ENCODE results near the gene DNM3.
A peak's percentile ranks its signal among the peaks of the same experiment; 100 is the strongest.

Gene DNM3

GRCh38 chr1:172146141-172146850 is 305.0 kb downstream of the DNM3 start:
- no peak for DNase-seq

DNA sequence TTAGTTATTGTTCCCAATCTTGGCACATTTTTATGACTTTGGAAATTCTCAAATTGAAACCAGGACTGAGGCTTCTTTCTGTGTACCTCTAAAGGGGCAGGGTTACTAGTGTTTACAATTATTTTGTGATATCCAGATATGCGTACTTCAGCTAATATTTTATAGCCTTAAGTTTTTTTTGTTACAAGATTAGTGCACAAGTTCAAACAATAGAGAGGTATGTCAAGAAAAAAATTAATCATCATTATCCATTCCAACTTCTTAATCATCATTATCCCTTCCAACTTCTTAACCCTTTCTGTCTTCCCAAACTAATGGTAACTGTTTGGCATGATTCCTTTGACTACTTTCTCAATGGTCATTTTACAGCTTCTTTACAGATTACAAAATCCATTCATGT is 306.2 kb downstream of the DNM3 start:
- no peak for DNase-seq

DNA sequence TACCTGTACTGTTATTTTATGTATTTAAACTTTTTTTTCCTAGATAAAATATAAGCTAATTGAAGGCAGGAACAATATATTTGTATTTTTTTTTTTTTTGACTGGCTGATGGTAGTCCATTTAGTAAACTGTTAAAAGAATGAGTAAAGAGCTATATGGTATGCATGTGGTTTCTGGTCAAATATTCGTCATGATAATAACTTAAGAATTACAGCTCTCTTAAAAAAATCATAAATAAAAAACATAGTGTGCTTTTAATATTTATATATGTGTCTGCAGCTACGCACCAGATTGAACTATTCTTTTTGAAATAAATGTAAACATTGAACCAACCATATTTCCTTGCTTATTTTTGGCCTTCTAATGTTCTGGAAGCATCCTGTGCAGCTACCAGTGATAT is 306.9 kb downstream of the DNM3 start:
- DNase-seq, result no peak

DNA sequence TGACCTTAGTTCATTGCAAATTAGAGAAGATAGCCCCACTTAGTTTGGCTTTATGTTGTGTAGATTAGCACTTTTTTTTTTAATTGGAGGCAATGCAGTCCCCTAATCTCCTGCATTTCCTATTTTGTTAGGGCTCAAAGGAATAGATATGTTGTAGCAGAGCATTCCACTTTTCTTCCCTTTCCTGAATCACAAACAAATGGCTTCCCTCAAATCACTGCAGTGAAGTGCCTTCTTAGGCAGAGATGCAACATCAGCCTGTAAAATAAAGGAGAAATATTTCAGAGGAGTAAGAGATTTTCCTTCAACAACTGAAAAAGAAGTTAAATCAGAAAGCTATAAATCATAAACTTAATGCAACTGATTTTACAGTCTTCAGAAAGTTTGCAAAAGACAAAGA is 307.4 kb downstream of the DNM3 start:
- no peak for DNase-seq

- no peak for DNase-seq
Measured at GRCh38 chr1:172149346-172149745, 308.0 kb downstream of the DNM3 start.

DNA sequence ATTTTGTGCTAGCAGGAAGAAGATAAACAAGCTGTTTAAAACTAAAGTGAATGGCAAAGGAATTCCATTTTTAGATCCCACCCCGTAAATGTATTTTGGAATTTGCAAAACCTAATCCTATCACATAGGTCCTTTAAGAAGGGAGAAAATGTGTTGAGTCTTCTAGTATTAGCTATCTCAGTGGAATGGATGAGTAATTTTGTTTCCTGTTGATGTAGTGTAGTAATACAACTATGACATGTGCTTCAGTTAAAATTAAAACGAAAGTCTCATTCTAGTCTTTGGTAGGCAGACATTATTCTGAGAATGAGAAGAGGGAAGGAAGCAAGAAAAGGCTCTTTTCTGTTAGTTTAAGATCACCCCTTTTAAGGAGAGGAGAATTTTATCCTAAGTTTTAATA is 313.3 kb downstream of the DNM3 start:
- DNase-seq, result no peak

DNA sequence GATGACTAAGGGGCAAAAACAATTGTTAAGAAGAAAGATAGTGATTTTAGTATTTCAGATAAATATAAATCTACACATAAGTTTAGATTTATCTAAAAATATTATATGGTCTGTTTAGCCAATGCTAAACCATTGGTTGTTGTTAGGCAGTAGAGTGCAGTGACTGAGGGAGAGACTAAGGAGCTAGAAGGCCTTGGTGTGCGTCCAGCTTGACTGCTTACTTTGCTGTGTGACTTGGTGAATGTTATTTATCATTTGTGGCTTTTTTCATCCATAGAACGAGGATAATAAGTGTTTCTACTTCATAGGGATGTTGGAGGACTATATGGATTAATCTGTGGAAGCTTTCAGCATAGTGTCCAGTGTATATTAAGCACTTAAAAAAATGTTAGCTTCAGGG is 314.5 kb downstream of the DNM3 start:
- no peak for DNase-seq

- no peak for DNase-seq
Measured at GRCh38 chr1:172162236-172162635, 320.9 kb downstream of the DNM3 start.

DNA sequence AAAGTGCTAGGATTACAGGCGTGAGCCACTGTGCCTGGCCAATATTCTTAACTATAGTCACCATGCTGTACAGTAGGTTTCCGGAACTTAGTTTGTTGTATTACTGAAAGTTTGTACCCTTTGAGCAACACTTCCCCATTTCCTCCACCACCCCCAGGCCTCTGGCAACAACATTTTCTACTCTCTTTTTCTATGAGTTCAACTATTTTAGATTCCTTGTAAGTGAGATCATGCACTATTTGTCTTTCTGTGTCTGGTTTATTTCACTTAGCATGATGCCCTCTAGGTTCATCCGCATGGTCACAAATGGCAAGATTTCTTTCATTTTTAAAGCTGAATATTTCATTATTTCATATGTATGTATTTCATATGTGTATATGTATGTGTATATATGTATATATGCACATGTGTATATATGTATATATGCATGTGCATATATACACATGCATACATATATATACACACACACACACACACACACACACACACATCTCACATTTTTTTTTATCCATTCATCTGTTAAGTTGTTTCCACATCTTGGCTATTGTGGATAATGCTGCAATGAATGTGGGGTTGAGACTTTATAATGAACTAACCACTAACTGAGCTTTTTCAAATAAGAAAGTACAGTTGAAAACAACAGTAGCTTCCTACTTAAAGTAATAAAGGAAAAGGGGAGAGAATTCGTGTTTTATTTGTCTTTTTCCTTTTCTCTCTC is 322.4 kb downstream of the DNM3 start:
- DNase-seq, result no peak

GRCh38 chr1:172165403-172165802 is 324.1 kb downstream of the DNM3 start:
- DNase-seq, result no peak

DNA sequence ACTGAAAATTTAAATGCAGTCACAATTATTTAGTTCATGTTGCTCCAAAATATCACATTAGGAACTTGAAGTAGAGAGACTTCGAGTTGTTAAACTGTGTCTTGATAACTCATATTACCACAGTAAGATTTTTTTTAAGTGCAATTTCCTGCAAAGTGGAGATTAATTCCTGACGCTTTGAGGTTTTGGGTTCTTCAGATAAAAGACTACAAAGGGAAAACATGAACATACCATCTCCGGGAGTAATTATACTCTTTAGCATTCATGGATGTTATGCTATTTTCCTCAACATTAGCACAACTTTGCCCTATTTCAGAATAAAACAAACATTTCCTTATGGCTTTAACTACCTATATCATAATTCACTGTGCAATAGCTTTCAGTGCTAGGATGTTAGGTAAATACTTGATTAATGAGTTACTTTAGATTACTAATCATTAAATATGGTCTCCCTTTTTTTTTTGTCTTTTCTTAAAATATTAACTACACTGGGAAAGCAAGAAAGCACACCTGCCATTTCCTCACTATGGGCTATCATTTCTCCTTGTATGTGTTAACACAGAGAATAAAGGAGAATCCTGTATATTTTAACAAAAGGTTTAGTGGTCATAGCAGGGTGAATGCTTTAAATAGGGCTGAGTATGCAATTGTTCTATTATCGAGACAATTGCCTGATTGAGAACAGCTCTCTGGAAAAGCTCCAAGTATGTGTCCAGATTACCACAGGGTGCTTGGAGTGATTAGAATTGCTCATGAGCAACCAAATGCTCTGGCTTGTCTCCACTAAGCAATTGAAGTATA is 326.7 kb downstream of the DNM3 start:
- peak; percentile 6 for DNase-seq

DNA sequence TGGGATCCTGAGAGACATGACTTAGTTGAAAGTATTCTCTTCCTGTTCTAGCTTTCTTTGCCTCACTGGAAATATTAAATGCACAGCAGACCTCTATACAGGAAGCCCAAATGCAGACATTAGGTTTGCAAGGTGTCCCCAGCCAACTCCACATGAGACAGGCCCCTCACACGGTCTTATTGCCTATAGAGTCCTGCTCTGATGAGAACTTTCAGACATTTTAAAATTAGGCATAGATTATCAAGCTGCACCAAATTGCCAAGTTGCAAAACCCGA is 327.2 kb downstream of the DNM3 start:
- no peak for DNase-seq

- DNase-seq, result no peak
Measured at GRCh38 chr1:172169836-172170235, 328.5 kb downstream of the DNM3 start.

- DNase-seq, result no peak
Measured at GRCh38 chr1:172172352-172172831, 331.1 kb downstream of the DNM3 start.

DNA sequence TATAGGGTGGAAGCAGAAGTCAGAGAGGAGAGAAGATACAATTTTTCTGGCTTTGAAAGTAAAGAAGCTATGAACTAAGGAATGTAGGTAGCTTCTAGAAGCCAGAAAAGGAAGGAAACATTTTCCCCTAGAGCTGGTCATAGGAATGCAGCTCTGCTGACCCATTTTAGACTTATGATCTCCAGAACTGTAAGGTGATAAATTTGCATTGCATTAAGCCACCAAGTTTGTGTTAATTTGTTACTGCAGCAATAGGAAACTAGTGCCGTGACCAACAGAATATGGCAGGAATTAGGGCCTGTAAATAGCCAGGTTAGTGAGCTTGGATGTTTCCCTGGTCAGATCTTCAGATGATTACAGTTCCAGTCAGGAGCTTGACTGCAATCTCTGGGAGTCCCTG is 334.9 kb downstream of the DNM3 start:
- DNase-seq, result no peak

DNA sequence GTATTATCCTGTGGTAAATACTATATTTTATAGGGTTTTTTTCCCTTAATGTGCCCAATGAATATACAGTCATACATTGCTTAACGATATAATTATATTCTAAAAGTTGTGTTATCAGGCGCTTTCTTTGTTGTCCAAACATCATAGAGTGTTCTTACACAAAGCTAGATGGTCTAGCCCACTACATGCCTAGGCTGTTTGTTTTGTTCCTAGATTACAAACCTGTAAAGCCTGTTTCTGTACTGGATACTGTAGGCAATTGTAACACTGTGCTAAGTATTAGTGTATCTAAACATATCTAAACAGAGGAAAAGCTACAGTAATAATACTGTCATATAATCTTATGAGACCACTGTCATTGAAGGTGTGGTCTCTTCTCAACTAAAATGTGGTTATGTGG is 336.6 kb downstream of the DNM3 start:
- no peak for DNase-seq

DNA sequence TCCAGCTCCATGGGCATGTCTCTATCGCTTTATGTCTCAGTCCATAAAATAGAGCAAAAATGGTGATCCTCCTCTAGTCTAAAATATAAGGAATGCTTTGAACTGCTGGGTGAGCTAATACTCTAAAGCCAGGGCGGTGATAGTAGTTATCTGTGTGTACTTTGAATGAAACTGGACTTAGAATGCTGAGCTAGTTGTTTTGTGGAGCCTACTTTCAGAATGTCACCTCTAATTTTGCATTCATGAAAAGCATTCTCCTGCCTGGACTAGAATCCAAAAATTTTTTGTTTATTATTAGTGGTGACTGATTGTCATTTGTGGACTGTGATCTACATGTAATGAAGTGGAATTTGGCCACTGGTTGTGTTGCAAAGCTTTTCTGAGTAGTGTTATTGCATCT is 337.6 kb downstream of the DNM3 start:
- no peak for DNase-seq

DNA sequence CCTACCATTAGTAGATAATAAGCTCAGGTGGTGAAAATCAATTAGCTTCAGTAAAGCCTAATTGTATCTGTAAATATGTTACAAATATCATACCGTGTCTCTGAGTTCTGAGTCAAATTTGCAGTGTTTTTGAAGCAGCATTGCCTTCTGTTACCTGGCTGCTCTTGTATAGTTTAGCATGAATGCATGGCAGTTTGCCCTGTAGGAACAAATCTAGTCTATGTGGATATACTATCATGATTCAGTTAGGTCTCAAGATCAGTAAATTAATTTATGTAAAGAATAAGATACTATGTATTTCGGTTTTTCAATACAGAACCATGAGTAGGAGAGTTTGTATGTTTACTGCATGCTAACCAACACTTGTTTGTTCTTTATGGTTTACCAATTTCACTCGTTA is 338.6 kb downstream of the DNM3 start:
- no peak for DNase-seq

DNA sequence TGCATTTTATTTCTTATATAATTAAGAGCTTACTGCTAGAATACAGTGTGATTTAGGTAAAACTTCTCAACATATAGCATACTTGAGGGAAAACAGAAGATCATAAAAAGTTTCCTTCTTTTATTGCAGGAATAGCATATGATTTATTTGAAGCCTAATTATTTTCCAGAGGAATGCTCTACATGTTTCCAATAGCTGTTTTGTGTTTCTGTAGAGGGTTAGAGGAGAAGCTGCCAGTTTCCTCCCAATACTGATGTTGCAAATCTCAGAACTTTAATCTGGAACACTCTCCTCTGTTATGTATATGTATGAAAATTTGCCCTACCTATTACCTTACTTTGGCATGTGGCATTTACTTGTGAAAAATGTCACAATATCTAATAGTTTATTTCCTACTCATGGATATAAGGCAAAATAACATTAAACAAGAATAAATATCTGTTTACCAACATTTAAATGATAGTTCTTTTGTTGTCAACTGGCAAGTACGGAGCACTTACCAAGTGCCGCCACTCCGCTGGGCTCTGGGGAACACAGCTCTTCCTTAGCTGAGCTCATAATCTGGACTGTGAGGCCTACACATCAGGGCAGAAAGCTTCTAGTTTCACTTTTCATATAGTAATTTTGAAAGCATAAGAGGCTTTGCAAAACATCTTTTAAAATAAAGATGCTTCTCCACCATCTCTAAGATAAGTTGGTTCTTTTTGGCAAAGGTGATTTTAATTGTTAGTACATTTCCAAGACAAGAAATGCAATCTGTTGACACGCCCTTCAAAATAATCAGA is 339.4 kb downstream of the DNM3 start:
- no peak for DNase-seq

DNA sequence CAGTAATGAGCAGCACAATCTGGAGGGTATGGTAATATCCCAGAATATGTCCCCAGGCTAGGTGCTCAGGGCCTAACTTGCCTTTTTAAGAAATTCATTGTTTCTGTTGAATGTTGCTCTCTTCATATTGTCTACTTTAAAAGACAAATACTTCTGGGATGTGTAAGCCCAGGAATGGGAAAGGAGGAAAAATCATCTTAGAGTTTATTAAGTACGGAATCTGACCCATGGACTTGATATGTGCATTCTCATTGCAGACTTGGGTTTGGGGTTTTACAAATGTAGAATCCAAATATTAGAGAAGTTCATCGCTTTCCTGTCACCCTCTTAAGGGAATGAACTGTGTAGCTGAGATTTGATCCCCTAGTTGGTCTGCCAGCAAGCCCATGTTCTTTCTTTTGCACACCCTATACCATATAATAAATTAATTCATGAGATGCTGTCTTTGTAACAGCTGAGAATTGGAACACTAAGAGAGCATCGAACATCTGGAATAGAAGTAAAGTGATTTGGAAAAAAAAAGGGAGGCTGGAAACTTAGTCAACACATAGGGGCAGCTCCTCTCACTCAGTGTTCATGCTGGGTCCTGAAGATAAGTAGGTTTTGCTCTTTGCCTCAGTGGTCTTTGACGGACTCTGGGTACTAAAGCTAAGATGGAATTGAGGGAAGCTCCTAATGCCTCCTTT is 343.4 kb downstream of the DNM3 start:
- no peak for DNase-seq

DNA sequence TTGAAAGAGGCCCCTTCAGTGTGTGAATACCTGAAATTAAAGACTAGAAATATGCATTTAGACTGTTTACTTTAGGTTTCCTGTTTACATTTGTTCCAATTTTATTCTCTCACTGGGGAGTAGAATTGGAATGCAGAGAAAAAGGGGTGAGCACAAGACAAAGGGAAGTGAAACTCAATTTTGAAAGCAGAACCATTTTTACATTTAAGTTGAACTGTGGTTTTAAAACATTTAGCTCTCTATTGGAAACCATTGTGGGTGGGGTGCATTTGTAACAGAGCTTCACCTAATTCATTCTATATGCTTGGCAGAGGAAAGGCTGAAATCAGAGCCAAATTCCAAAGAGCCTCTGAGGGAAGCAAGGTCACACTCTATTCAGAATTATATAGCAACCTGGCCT is 343.9 kb downstream of the DNM3 start:
- DNase-seq, result no peak

DNA sequence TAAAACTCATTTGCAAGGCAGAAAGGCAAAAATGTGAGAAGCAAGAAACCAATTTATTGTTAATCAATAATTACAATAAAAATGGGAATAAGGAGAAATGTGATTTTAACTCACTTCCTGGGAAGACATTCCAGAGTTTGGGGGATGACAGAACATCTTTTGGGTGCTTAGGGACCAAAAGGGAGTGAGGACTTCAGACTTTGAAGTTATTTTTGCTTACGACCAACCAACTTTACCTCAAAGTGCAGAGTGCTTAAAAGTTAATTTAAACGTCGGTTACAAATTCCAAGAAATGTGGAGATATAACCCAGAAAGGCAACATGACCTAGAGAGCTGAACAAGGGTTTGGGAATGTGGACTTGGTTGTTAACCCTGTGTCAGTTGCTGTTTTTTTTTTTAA is 344.7 kb downstream of the DNM3 start:
- DNase-seq, result no peak

DNA sequence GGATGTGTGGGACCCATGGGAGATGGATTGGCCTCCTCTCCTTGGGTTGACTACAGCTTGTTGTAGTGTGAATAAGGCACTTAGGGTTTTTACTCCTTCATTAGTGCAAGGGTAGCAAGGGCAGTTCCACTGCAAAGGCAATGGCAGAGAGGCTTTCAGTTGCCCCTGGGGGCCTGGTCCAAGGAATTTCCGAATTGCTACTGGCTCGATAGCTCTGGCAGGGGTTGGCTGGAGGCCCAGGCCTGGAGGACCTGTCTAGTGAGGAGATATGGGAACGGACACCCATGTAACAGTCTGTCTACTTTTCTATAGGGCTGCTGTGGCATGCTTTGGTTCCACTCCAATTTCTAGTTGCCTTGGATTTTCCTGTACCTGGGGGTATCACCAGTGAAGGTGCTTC is 360.3 kb downstream of the DNM3 start:
- no peak for DNase-seq

All from NCI-H1092 treated with DMSO at 0.1 percent for 48 hours (cell line).